ENCODE measurements around the gene FDX2. TPM values are rescaled to one million over a fixed set of nuclear protein-coding genes. Genes with fewer than 3 reads are reported as not detected.

The FDX2 gene
- total RNA-seq, 2 donors from 2014 or later, result 20.9 to 29.9 TPM

- intact Hi-C loops (cut with DNase I), result no loop called here
- WGBS, result 77% methylated on average over 7 of the region's 7 CpGs
Observed at GRCh38 chr19:10262771-10263170, 53.0 kb downstream of the FDX2 start.

GRCh38 chr19:10260141-10260584 is 55.7 kb downstream of the FDX2 start:
- no peak for DNase-seq (ENCODE audit: low spot score)
- 85% methylated on average over 8 of the region's 8 CpGs for WGBS
- Histone ChIP-seq H3K36me3 (peaks cover 0 to 16% of the 10 kb centered on the region in 2 donors), H3K4me1 (replicated peaks) (no peaks in the 10 kb centered on the region), H3K9me3 (no peaks in the 10 kb centered on the region), H3K27me3 (replicated peaks; ENCODE audit: insufficient read depth) (no peaks in the 10 kb centered on the region), H3K27ac (no peak overlapping the region), H3K4me3 (no peak overlapping the region)
- TF ChIP-seq CTCF (IDR thresholded peaks at IDR 0.05), result no peak
- no peak for TF ChIP-seq POLR2AphosphoS5 (IDR thresholded peaks at IDR 0.05)
- TF ChIP-seq POLR2A (IDR thresholded peaks at IDR 0.05), result no peak
- intact Hi-C loops (cut with DNase I), result no loop called here

More at GRCh38 chr19:10262771-10263170, 53.0 kb downstream of the FDX2 start:
- Histone ChIP-seq H3K4me3 (no peak overlapping the region), H3K4me1 (replicated peaks) (no peaks in the 10 kb centered on the region), H3K9me3 (no peaks in the 10 kb centered on the region), H3K27ac (no peak overlapping the region), H3K36me3 (peaks cover 0 to 10% of the 10 kb centered on the region in 2 donors), H3K27me3 (replicated peaks; ENCODE audit: insufficient read depth) (no peaks in the 10 kb centered on the region)
- no peak for DNase-seq (ENCODE audit: low spot score)
- TF ChIP-seq POLR2AphosphoS5 (IDR thresholded peaks at IDR 0.05), result no peak
- no peak for TF ChIP-seq POLR2A (IDR thresholded peaks at IDR 0.05)
- TF ChIP-seq CTCF (IDR thresholded peaks at IDR 0.05), result no peak

Small RNAs within 50 kb of the gene (small RNA-seq; reads per million reads assigned to genes)
- gene AC011511.1 (0 reads per million in 2 donors), gene AC011511.4 (0 reads per million in 2 donors)

Other genes starting within 250 kb of the FDX2 start
- 10 to 100 TPM; 23.5 to 36.0 TPM for gene SHFL, start 229.7 kb downstream of the FDX2 start, total RNA-seq
- gene ANGPTL6, start 213.3 kb downstream of the FDX2 start, total RNA-seq, result 1 to 10 TPM in 1 of 2 donors, not detected in 1; 2.4 TPM
- 10 to 100 TPM; 27.6 to 47.2 TPM for gene PPAN, start 209.7 kb downstream of the FDX2 start, total RNA-seq
- gene P2RY11, start 204.3 kb downstream of the FDX2 start, total RNA-seq, result 10 to 100 TPM in 1 of 2 donors, 1 to 10 TPM in 1; 9.2 to 20.8 TPM
- 100 to 1,000 TPM; 264 to 300 TPM for gene EIF3G, start 196.1 kb downstream of the FDX2 start, total RNA-seq
- 10 to 100 TPM; 29.9 to 50.0 TPM for gene DNMT1, start 121.1 kb downstream of the FDX2 start, total RNA-seq
- 1 to 10 TPM; 4.5 to 8.5 TPM for gene S1PR2, start 84.7 kb downstream of the FDX2 start, total RNA-seq
- 10 to 100 TPM; 72.6 to 75.6 TPM for gene MRPL4, start 63.8 kb downstream of the FDX2 start, total RNA-seq
- 10 to 100 TPM in 1 of 2 donors, 1 to 10 TPM in 1; 8.9 to 25.1 TPM for gene ICAM1, start 44.9 kb downstream of the FDX2 start, total RNA-seq
- 1 to 10 TPM in 1 of 2 donors, not detected in 1; 1.0 TPM for gene ICAM4, start 29.1 kb downstream of the FDX2 start, total RNA-seq
- gene ICAM5, start 26.1 kb downstream of the FDX2 start, total RNA-seq, result 1 to 10 TPM in 1 of 2 donors, not detected in 1; 7.1 TPM
- 10 to 100 TPM in 1 of 2 donors, 1 to 10 TPM in 1; 5.0 to 12.3 TPM for gene ZGLP1, start 6.2 kb downstream of the FDX2 start, total RNA-seq
- 10 to 100 TPM; 50.2 to 53.2 TPM for gene RAVER1, start 17.5 kb upstream of the FDX2 start, total RNA-seq
- 1 to 10 TPM; 6.4 to 6.5 TPM for gene ICAM3, start 23.6 kb upstream of the FDX2 start, total RNA-seq
- 100 to 1,000 TPM in 1 of 2 donors, 10 to 100 TPM in 1; 90.8 to 161 TPM for gene TYK2, start 64.6 kb upstream of the FDX2 start, total RNA-seq
- gene CDC37, start 87.5 kb upstream of the FDX2 start, total RNA-seq, result 100 to 1,000 TPM; 135 to 159 TPM
- 10 to 100 TPM; 14.5 to 15.1 TPM for gene PDE4A, start 104.5 kb upstream of the FDX2 start, total RNA-seq
- gene KEAP1, start 187.3 kb upstream of the FDX2 start, total RNA-seq, result 10 to 100 TPM; 93.4 to 94.2 TPM
- 10 to 100 TPM in 1 of 2 donors, 1 to 10 TPM in 1; 3.4 to 17.0 TPM for gene S1PR5, start 201.4 kb upstream of the FDX2 start, total RNA-seq
- 10 to 100 TPM; 36.3 to 57.9 TPM for gene ATG4D, start 227.9 kb upstream of the FDX2 start, total RNA-seq
- gene KRI1, start 250.0 kb upstream of the FDX2 start, total RNA-seq, result 10 to 100 TPM; 23.6 to 23.8 TPM

All from prostate gland (tissue), 2 donors.